ENCODE measurements around the gene PAX2.
"Not testable (repeated sequence)": the region's sequence is repeated elsewhere in the genome, so short reads cannot be mapped to it uniquely, and the experiment has no call there.

DNA sequence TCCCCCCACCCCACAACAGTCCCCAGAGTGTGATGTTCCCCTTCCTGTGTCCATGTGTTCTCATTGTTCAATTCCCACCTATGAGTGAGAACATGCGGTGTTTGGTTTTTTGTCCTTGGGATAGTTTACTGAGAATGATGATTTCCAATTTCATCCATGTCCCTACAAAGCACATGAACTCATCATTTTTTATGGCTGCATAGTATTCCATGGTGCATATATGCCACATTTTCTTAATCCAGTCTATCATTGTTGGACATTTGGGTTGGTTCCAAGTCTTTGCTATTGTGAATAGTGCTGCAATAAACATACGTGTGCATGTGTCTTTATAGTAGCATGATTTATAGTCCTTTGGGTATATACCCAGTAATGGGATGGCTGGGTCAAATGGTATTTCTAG is 43.7 kb upstream of the PAX2 start:
- not testable (repeated sequence) for TF ChIP-seq CTCF, POLR2A (IDR thresholded peaks at IDR 0.05)

Measured in adrenal gland (tissue), 5 donors.